GM18505 (cell line): ENCODE measurements around the gene RHOH.
A peak's percentile ranks its signal among the peaks of the same experiment; 100 is the strongest.

ENCODE experiments used
- ATAC-seq: cut with Tn5 transposase; IDR thresholded peaks from one replicate; pipeline ENCODE4 v1.9.1; 2021; ENCODE audit not compliant: unreplicated experiment
- POLR2A ChIP-seq: IDR thresholded peaks from 4 replicates; pipeline ENCODE4 v1.6.1; 2011; ENCODE audit warnings: borderline replicate concordance; ENCODE audit not compliant: insufficient read depth, insufficient read length; ENCODE audit errors: extremely low read depth

RHOH gene

GRCh38 chr4:40205259-40206198, 8.7 kb downstream of the RHOH start:
- peak; percentile 67 for TF ChIP-seq POLR2A
- peak; percentile 57 for ATAC-seq

- TF ChIP-seq POLR2A = no peak
- no peak for ATAC-seq
Measured at GRCh38 chr4:40206426-40206825, 9.6 kb downstream of the RHOH start.

- no peak for TF ChIP-seq POLR2A
- no peak for ATAC-seq
Measured at GRCh38 chr4:40209401-40209800, 12.6 kb downstream of the RHOH start.

- TF ChIP-seq POLR2A = peak; percentile 25
- no peak for ATAC-seq
Measured at GRCh38 chr4:40210776-40211175, 13.9 kb downstream of the RHOH start.

- no peak for TF ChIP-seq POLR2A
- ATAC-seq = no peak
Measured at GRCh38 chr4:40211224-40212185, 14.7 kb downstream of the RHOH start.

GRCh38 chr4:40212674-40213527, 16.1 kb downstream of the RHOH start:
- no peak for ATAC-seq
- TF ChIP-seq POLR2A = no peak

GRCh38 chr4:40214038-40214437, 17.2 kb downstream of the RHOH start:
- TF ChIP-seq POLR2A = peak; percentile 16
- no peak for ATAC-seq

- TF ChIP-seq POLR2A = peak; percentile 23
- no peak for ATAC-seq
Measured at GRCh38 chr4:40214661-40215418, 18.0 kb downstream of the RHOH start.

- TF ChIP-seq POLR2A = peak; percentile 25
- no peak for ATAC-seq
Measured at GRCh38 chr4:40216622-40217366, 20.0 kb downstream of the RHOH start.

- no peak for ATAC-seq
- TF ChIP-seq POLR2A = no peak
Measured at GRCh38 chr4:40221744-40222143, 24.9 kb downstream of the RHOH start.

GRCh38 chr4:40223343-40223742, 26.5 kb downstream of the RHOH start:
- no peak for ATAC-seq
- TF ChIP-seq POLR2A = no peak
